ENCODE results near the gene OSBPL1A.

OSBPL1A gene

DNA sequence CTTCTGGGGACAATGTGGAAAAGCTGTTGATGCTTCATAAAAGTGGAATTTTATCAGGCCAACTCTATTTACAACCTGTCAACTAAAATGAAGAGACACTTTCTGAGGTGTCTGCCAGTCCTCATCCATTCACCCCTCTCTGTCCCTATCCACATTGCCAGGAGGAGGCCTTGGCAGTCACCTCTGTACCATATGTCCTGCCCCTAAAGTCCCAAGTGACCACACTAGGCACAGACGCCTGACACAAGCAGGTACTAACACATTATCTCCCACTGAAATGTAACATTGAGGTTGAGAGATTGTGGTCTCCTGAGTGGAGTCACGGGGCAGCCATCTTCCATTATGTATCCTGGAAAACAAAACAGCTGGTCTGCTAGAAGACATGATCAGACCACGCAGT lies 71.4 kb downstream of the OSBPL1A start:
- no peak for DNase-seq

DNA sequence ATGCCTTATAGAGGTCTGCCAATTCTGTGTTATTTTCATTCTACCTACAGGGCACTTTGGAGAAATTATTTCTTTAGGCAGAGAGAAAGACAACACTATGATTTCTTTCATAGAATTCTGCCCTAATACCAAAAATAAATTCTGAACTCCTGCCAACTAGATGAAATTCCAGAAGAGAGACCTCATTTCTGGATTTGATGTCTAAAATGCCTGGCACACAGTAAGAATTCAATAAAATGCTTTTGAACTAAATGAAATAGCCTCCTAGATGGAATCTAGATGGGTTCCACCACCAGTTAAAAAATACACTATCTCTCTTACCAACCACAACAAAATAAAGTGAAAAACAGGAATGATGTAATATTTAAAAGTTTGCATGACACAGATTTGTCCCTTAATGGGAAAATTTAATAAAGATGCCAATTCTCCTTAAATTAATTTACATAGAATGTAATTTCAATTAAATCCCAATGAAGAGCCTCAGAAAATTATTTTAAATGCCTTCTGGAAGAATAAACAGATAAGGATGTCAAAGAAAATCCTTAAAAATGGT lies 75.0 kb downstream of the OSBPL1A start:
- DNase-seq, result peak; percentile 68

DNA sequence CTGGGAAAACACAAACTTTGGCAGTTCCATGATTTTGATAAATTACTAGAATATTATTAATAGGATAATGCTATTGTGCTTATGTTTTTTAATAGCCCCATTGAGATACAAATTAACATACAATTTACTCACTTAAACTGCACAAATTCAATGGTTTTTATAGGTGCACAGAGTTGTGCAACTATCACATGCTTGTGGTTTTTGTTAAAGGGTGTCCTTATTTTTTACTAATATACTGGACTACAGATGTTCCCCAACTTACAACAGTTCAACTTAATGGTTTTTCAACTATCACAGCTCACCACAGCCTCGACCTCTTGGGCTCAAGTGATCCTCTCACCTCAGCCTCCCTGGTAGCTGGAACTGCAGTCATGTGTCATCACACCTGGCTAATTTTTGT lies 76.6 kb downstream of the OSBPL1A start:
- no peak for DNase-seq

DNA sequence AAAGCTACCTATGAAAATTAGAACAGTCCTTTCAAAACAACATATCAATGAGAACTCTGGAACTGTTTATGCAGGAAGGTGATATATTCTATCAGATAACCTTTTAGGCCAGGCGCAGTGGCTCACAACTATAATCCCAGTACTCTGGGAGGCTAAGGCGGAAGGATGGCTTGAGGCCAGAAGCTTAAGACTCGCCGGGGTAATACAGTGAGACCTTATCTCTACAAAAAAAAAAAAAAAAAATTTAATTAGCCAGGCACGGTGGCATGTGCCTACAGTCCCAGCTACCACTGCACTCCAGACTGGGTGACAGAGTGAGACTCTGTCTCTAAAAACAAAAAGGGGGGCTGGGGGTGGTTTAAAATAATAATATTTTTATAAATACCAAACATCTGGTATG lies 77.9 kb downstream of the OSBPL1A start:
- no peak for DNase-seq

DNA sequence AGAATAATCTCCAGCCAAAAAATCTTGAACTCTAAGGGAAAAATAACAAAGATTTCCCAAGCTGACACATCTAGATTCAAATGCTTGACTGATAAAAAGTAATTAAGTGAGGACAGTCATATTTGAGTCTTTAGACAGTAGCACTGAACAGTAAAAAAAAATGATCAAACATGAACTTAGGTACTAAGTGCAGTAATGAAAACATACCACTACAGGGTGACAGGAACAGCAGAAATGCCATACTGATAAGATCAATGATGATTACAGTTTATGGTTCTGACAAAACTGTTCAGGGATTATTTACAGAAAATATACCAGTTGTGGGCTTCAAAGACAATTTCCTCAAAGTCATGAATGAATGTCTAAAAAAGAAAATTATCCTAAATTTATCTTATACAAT lies 80.3 kb downstream of the OSBPL1A start:
- DNase-seq, result no peak

DNA sequence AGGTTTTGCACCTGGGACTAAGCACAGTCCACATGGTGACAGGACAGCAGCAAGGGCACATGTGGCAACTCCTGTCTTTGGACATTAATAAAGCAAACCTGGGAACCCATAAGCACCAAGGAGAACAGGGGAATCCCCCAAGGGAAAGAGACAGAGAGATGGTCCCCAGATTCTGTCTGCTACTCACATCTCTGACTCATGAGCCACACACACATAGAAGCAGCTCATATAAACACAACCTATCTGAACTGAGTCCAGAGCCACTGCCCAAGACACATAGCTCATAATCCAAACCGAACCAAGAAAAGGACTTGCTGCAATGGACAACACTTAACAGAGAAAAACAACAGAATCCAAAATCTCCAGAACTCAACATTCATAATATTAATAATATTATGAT lies 82.5 kb downstream of the OSBPL1A start:
- DNase-seq, result no peak

DNA sequence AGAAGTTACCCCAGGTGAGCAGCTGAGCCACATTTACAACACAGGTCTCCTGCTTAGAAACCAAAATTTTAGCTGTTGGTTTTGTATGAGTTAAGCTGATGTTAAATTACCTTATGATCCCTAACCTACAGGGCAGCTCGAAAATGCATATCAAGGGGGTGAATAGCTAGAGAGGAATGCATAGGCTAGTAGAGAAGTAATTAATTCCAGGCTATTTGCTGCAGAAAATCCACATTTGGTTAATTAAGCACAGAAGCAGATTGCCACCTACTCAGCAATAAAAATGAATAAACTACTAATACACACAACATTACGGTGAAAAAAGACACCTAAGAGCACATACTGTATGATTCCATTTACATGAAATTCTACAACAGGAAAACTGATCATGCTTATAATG lies 91.4 kb downstream of the OSBPL1A start:
- DNase-seq, result peak; percentile 60

DNA sequence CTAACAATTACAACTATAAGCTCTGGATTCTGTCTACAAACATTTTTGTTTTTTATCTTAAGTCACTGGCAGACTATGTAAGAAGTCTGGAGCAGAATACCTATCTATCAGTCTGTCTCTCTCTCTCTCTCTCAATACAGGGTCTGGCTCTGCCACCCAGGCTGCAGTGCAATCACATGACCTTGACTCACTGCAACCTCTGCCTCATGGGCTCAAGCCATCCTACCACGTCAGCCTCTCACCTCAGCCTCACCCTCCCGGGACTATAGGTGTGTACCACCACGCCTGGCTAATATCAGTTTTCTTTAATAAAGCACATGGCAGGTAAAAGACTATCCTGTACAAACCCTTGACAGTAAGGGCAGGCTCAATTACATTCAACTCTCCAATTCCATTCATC lies 96.9 kb downstream of the OSBPL1A start:
- DNase-seq, result no peak

DNA sequence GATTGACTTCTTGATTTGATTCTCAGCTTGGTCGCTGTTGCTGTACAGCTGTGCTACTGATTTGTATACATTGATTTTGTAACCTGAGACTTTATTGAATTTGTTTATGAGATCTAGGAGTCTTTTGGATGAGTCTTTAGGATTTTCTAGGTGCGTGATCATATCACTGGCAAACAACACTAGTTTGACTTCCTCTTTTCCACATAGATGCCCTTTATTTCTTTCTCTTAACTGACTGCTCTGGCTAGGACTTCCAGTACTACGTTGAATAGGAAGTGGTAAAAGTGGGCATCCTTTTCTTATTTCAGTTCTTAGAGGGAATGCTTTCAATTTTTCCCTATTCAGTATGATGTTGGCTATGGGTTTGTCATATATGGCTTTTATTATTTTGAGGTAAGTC lies 101.3 kb downstream of the OSBPL1A start:
- DNase-seq, result no peak

DNA sequence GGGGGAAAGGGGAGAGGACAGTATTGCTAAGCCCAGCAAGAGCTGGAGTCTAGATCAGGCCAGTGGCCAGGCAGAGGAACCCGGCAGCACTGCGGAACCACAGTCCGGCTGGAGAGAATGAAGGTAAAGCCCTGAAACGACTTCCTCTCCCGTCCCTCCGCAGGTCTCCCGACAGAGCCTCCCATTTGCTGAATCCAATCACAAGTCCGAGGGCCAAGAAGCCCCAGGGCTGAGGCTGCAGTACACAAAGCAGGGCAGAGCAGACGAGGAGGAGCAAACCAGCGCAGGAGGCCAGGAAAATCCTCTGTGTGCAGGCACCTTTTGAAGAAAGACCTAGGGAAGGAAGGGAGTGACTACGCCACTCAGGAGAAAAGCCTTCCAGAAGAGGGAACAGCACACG lies 104.4 kb downstream of the OSBPL1A start:
- no peak for DNase-seq

DNA sequence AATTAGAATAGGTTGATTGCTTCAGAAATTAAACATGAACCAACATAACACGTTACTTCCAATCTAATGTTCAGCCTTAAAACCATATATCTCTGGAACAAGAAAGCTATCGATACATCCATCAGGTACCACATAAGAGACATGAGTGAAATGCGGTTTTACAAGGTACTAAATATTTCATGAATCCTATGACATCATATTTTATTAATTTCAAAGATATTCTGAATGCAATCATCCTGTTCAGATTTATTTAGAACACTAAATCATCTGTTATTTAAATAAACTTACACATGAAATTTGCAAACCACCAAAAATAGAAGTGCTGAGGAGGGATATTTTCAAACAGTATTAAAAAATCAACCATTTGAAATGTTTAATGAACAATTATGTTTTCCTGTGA lies 119.0 kb downstream of the OSBPL1A start:
- no peak for DNase-seq

DNA sequence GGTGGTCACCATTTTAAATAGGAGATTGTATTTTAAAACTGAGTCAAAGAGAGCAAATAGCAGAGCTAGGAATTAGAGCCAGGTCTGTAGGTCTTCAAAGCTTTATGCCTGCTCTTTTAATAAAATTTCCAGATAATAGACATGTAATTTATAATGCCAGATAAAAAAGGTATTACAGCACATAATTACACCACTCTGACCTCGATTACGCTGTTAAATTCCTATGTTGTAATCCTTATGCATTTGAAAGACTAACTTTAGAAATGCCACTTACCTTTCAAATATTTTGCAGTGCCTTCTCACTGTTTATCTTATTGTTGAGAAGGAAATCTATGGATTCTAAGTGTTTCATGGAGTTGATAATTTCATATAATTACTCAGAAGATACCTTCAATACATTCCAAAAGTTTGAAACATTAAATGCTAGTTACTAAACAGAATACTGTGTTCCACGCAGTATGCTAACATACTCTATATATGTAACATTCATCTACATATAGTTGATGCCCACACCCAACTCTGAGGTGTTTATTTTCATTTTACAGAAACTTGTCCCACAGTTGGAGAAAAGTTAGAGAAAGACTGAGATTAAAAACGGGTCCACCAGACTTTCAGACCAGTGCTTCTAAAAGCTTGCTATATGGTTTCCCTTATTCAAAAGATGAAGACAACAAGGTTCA lies 120.0 kb downstream of the OSBPL1A start:
- DNase-seq, result no peak

DNA sequence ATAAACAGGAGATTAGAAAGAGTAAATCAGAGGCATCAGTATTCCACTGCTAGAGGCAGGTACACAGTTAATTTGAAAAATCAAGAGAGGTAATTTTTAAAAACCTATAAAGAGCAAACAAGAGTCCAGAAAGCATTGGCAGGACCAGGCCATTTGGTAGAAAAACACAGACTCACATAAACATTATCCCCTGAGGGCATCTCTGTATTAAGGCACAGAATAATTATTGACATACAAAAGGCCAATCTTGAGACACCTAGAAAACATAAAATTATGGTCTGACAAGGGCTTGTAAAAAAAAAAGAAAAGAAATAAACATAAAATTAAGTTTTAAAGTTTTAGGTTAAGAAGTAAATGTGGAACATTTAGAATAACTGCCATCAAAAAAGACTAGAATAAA lies 120.6 kb downstream of the OSBPL1A start:
- DNase-seq, result no peak

DNA sequence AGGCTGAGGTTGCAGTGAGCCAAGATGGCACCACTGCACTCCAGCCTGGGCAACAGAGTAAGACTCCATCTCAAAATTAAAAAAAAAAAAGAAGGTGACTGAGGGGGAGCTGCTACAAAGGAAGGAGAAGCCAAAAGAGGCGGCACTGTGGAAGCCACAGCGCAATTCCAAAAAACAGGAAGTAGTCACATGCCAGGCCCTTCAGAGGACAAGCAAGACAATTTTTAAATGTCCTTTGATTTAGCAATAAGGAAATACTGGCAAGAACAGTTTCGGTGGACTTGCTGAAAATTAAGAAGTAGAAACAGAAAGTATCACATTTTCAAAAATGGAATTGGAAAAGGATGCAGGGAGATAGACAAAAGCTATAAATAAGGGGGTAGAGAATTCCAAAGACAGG lies 122.8 kb downstream of the OSBPL1A start:
- no peak for DNase-seq

DNA sequence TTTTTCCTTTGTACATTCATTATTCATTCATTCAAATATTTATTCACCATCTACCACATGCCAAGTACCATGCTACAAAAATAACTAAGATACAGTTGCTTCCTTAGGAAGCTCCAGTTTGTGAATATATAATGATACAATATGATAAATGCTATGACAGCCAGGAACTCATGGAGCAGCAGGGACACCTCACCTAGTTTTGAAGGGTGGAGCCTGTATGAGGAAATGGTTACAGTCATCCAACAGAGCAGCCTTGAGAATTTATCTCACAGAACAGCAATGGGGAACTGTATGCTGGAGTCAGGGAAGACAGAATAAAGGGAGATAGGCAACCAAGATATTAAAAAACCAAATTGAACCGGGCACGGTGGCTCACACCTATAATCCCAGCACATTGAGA lies 124.0 kb downstream of the OSBPL1A start:
- no peak for DNase-seq

DNA sequence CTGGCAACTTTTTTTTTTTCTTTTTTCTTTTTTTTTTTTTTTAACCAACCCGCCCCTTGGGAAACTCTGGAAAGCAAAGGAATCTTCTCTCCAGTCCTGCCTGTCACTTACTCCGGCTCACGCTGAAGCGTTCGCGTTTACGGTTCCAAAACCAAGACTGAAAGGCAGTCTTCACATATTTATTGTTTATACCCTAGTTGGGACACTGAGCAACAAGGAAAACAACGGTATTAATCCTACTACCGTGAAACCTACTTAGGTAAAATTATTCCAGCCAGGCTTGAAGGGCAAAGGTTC lies 125.4 kb downstream of the OSBPL1A start:
- no peak for DNase-seq

DNA sequence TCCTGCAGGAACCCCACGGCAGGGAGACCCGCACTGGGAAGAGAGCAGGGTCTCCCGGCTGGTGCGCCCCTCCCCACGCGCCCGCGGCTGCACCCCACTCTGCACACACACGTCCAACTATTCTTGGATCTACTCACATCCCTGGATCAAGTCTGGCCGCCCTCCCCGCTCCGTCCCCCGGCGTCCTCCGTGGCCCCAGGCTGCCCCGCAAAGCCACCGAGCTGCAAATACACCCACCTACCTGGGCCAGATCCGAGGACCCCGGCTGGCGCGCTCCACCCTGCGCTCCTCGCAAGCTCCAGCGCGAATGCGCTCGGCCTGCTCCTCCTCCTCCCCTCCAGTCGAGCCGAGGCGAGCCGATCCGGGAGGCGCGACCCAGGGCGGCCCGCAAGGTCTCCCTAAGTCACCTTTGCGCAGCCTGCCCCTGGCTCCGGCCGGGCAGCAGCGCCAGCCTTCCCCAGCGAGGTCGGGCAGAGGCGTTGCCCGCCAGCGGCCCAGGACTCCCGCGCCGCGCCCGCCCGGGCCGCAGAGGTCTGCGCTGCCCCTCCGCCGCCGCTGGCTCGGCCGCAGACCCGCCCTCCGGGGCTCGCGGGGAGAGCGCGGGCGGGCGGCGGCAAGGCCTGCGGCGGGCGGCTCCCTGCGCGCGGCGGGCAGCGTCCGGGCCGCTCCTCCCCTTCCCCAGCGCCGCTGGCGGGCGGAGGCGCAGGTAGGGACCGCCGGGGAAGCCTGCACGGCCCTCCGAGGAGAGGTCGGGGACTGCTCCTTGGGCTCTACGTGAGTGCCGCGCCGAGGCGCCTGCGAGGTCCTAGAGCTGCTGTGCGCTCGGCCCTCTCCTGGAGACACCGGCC lies 126.0 kb downstream of the OSBPL1A start:
- peak; percentile 83 for DNase-seq

DNA sequence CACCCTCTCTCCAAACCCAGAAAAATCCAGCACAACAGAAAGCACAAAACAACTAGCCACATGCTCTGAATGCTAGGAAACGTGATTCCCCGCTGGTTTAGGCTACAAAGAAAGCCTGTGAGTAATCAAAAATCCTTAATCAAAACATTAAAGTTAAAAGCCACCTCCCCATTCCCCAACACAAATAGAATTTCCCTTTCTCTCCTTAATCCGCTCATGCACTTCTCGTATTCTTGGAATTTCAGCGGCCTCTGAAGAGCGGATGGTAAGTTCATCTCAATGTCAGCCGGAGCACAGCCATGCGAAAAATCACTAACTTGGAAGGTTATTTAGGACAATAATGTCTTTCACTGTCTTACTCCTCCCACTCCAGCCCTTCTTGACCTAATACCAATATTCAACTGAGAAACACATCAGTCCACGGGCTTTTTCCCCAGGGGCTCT lies 126.7 kb downstream of the OSBPL1A start:
- peak; percentile 55 for DNase-seq

DNA sequence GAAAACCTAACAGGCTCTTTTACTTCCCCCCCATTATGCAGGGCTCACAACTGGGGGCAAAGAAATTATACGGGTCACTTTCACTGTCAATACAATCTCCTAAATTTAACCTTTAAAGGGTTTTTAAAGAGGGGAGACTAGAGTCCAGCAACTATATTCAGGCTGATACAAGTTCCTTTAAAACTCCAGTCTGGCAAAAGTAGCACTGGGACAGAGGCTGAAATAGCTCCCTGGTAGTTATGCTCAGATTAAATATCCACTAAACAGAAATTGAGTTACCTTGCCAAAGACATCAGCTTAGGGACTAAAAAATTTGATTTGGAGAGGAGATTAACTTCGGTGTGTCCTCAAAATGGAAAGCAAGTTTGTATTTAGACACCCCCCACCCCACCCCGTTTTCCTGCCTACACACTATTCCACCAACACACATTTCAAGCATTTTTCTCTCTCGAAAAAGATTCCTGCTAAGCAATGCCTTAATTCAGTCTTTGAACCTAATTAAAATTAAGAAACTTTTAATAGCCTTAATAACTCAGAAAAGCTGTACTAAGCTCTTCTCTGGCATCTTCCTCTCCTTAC lies 127.2 kb downstream of the OSBPL1A start:
- no peak for DNase-seq

DNA sequence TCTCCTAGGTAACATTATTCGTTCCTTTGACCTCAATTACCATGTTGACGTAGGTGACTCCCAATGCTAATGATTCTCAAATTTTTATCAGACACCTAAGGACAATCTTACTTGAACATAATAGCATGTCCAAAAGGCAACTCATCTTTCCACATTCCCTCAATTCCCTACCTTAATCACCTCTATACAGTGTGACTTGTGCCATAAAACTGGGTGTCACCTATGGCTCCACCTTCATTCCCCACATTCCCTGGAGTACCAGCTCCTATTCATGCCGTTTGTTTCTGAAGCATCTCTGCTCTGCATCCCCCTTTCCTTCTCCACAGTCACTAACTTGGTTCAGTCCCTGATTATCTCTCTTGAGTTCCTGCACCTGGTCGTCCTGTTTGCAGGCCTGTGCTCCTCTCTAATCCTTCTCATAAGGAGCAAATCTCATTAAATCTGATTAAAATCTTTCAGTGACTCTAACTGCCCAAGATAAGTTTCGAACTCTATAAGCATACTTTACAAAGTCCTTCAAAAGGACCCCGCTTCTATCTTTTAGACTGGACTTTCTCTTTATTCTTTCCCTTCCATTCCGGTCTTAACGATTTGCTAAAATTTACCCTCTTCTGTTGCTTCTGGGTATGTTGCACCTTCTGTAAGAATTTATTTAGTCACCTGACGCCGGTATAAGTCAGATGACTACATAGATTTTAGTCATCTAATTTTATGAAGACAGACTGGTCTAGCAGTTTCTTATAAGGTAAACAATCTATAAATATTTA lies 128.7 kb downstream of the OSBPL1A start:
- peak; percentile 8 for DNase-seq

DNA sequence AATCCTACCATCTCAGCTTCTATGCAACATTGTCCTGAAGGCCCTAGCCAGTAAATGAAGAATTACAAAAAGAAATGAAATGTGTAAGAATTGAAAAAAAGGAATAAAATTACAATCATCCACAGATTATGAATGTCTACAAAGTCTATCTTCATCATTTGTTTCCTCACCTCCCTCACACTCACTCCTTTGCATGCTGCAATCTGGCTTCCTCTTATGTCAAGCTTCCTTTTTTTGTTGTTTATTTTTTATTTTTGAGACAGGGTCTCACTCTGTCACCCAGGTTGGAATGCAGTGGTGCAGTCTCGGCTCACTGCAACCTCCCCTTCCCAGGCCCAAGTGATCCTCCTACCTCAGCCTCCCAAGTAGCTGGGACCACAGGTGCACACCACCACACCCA lies 129.7 kb downstream of the OSBPL1A start:
- no peak for DNase-seq

DNA sequence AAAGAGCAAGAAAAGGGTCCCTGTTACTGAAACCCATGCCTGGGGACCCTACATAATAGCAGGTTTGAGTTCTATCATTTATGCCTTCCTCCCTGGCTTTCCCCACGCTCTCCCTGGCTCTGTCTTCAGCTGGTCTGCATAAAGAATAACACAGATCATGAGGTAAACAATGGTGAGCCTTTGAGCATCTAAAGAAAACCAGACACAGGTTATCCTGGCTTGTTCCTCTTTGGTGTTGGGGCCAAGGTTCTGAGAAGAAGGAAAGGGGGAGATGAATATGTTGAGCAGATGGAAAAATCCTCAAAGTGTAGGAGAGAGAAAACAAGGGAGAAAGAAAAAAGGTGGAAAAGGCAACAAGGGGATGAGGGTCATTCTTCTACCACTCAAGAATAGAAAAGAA lies 131.5 kb downstream of the OSBPL1A start:
- no peak for DNase-seq

DNA sequence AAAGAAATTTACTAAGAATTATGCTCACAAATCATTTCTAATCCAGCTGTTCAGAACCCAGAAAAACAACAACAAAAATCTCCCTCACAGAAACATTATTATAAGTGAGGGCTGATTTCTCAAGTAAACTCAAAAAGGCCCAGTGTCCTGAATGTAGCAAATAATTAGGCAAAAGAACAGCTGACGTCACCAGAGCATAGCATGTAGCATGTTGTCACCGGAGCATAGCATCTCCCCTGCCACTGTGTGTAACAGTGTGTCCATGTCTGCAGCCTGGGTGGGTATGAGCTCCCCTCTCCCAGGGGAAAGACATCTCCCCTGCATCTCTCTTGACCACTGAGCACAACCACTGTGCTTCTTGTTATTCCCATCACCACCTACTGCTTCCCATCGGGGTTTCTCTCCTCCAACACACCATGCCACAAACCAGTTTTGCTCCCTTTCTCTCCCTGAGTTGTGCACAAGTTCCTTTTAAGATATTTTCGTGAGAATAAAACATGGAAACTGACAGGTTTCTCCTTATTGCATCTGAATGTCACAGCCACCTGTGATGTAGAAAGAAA lies 132.0 kb downstream of the OSBPL1A start:
- no peak for DNase-seq

All from fibroblast of skin of right quadriceps (primary cell).